BE2C (cell line): ENCODE data around the gene PFKFB4. TPM values are rescaled to one million over a fixed set of nuclear protein-coding genes. Genes with fewer than 3 reads are reported as not detected.

ENCODE experiments used
- DNase-seq: peaks from one replicate; pipeline ENCODE4 v3.0.0-alpha.2; 2020
- H3K27me3 ChIP-seq: fragments of 250-450 bp; sonication (Bioruptor Pico); 2 replicates; pipeline ENCODE4 v1.5.1; 2020; ENCODE audit warnings: mild to moderate bottlenecking
- H3K36me3 ChIP-seq: fragments of 250-450 bp; sonication (Bioruptor Pico); 2 replicates; pipeline ENCODE4 v1.5.1; 2020; ENCODE audit warnings: mild to moderate bottlenecking
- H3K4me1 ChIP-seq: fragments of 250-450 bp; sonication (Bioruptor Pico); 2 replicates; pipeline ENCODE4 v1.5.1; 2020
- H3K4me3 ChIP-seq: 2 replicates; pipeline ENCODE4 v1.5.1; 2011; ENCODE audit warnings: low read depth, low read length
- H3K9me3 ChIP-seq: fragments of 250-450 bp; sonication (Bioruptor Pico); 2 replicates; pipeline ENCODE4 v1.5.1; 2020
- polyA plus RNA-seq: library from polyadenylated mRNA; unstranded; fragments of >200 nt; gene quantifications from one replicate; pipeline ENCODE4 v1.2.1, GENCODE V29; 2012; ENCODE audit warnings: low read depth, missing spikeins; ENCODE audit not compliant: insufficient read length, insufficient read depth
- TF ChIP-seq, protein P1 (sequence below): IDR thresholded peaks from 2 replicates; pipeline ENCODE4 v1.5.1; 2012; ENCODE audit warnings: mild to moderate bottlenecking, low read depth, low read length

Gene PFKFB4
- polyA plus RNA-seq = 1.2 TPM

DNA sequence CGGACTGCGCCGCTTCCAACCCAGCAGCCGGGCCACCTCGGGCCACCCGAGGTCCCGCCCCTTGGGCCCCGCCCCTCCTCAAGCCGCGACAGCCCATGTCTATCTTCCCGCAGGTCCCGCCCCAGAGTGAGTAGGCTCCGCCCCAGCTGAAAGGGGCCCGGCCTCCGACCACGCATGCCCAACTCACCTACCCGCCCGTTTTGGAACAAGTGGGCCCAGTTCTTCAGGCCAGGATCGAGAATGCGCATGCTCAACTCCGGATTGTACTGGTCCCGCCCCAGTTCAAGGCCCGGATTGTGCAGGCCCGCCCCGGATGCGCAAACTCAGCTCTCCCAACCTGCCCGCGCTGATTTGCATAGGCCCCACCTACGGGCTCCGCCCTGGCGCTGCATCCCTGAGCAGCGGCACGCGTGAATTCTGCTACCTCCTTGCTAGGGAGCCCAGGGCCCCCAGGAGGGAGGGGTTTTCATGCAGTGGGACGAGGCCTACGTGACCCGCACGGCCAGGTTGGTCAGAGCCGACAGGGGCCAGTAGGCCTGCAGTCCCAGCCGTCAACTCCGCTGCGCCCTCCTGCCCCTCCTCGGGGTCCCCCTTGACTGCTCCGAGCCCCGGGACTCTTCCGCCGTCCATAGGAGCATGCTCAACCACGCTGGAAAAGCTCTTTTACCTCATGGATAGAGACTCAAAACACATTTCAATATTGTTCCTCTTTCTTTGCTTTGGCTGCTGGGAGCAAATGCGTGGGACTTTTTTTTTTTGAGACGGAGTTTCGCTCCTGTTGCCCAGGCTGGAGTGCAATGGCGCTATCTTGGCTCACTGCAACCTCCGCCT lies at the start of gene PFKFB4:
Gene PFKFB4, minus strand, starts transcription at position 8 of the 831 bp plus-strand sequence. CDS start 26 bp downstream, outside the sequence.
- Histone ChIP-seq H3K27me3 (no peaks in the 10 kb centered on the region), H3K4me3 (peak within 1 kb of the TSS; percentile 59), H3K36me3 (no peaks in the 10 kb centered on the region), H3K9me3 (no peaks in the 10 kb centered on the region), H3K4me1 (peaks cover 2% of the 10 kb centered on the region)
- TF ChIP-seq, protein P1, sequence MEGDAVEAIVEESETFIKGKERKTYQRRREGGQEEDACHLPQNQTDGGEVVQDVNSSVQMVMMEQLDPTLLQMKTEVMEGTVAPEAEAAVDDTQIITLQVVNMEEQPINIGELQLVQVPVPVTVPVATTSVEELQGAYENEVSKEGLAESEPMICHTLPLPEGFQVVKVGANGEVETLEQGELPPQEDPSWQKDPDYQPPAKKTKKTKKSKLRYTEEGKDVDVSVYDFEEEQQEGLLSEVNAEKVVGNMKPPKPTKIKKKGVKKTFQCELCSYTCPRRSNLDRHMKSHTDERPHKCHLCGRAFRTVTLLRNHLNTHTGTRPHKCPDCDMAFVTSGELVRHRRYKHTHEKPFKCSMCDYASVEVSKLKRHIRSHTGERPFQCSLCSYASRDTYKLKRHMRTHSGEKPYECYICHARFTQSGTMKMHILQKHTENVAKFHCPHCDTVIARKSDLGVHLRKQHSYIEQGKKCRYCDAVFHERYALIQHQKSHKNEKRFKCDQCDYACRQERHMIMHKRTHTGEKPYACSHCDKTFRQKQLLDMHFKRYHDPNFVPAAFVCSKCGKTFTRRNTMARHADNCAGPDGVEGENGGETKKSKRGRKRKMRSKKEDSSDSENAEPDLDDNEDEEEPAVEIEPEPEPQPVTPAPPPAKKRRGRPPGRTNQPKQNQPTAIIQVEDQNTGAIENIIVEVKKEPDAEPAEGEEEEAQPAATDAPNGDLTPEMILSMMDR = no peak
- DNase-seq = peak; percentile 96

DNA sequence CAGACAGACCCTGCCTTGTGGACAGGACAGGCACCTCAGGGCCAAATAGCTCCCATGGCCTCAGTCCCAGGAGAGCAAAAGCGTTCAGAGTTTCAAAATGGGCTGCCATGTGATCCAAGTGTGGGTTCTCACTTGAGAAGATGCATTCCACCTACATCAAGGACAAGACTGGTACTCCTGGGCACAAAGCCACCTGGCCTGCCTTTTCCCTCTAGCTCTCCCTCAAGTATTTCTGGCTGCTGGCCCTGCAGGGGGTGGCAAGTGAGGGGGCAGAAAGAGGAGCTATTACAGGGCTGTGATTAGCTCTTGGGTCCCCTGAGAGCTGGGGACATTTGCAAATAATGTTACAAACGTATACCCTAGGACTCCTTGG lies 45.0 kb upstream of the PFKFB4 start:
- no peak for DNase-seq
- no peaks in the 10 kb centered on the region for H3K27me3 ChIP-seq
- H3K4me1 ChIP-seq = no peaks in the 10 kb centered on the region
- no peak overlapping the region for H3K4me3 ChIP-seq
- H3K9me3 ChIP-seq = no peaks in the 10 kb centered on the region
- peaks cover 29% of the 10 kb centered on the region for H3K36me3 ChIP-seq
- TF ChIP-seq, protein P1 = no peak

DNA sequence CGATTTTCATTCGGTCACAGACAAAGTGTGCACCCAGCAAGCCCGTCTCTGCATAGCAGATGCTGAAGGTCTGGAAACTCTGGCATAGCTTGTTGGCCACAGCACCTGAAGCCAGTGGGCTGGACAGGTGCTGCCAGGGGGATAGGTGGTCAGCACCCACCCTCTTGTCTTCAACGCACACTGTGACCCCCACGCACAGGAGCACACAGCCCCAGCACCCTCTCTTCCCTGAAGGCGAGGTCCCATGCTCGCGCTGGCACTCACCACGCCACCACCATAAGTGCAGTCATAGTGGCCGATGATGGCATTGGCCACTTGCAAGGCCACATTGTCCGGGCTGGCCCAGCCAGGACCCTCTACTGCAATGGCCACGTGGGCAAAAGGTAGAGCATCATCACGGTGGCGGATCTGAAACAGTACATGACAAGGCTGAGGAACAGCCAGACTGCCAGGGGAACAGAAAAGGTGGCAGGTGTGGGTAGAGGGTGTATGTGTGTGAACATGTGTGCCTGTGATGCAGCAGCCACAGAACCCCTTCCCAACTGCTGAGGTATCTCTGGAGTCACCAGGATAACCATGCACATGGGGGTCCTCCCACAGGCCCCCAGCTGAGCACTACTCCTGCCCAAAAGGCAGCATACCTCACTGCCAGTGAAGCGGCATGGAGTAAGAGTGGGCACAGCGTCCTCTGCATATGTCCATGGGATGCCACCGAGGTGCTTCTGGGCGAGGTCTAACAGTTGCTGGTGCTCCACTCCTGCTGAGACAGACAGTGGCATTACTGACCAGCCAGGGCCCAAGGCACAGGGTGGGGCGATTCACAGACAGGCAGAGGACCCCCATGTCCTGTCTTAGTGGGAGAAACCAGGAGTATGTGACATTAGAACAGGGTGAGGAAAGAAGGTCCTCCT lies 44.4 kb upstream of the PFKFB4 start:
- no peak for DNase-seq
- H3K9me3 ChIP-seq = no peaks in the 10 kb centered on the region
- no peaks in the 10 kb centered on the region for H3K27me3 ChIP-seq
- TF ChIP-seq, protein P1 = no peak
- H3K4me3 ChIP-seq = no peak overlapping the region
- H3K36me3 ChIP-seq = peaks cover 29% of the 10 kb centered on the region
- no peaks in the 10 kb centered on the region; the same call in 1 of the 2 replicates for H3K4me1 ChIP-seq

DNA sequence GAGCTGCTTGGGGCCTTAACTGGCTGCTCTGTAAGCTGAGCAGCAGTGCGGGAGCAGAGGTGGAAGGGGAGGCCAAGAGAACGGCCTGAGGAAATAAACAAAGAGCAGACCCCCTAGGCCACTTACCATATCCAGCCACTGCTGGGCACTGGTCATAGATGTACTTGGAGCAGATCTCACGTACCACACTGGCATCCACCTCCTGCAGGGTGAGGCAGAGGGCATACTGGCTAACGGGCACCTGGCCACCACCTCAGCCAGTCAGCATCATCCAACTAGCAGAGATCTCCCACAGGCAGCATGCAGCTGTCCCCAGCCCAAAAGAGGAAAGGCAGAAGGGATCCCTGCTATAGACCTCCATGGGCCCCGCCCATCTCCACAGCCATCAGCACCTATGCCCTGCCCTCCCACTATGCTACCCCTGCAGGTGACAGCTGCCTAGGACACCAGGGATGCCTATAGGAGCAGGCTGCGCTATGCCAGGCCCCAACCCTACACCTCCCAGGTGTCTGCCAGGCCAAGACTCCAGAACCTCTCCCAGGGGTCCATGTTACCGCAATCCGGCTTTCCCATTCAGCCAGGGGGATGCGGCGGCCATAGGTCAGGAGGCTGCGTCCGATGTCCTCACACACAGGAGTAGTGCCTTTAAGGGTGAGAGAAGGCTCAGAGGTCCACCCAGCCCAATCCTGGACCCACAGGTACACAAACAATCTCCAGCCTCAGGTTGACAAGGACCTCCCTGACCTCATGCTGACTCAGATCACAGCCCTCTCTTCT lies 43.1 kb upstream of the PFKFB4 start:
- no peak overlapping the region for H3K4me3 ChIP-seq
- H3K4me1 ChIP-seq = no peaks in the 10 kb centered on the region; the same call in 1 of the 2 replicates
- peaks cover 17% of the 10 kb centered on the region for H3K36me3 ChIP-seq
- no peak for DNase-seq
- peaks cover 3% of the 10 kb centered on the region; the same call in 1 of the 2 replicates for H3K27me3 ChIP-seq
- TF ChIP-seq, protein P1 = no peak
- H3K9me3 ChIP-seq = no peaks in the 10 kb centered on the region

DNA sequence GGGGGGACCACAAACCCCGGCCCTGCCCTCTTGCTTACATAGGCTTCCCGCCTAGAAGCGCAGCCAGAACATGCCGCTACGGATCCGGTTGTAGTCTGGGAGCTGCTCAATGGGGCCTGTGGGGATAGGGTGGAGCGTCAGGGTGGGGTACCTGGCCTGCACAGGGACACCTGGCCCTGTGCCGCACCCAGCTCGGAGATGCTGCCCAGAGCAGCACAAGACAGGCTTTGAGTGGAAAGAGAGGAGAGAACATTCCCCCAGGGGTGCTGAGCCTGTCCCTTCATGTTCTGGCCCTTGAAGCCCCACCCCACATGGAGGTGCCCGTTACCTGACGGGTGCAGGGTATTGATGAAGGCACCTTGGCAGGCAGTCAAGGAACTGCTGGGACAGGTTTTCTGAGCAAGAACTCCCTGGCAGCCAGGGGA lies 42.5 kb upstream of the PFKFB4 start:
- Histone ChIP-seq H3K36me3 (peaks cover 16% of the 10 kb centered on the region), H3K9me3 (no peaks in the 10 kb centered on the region), H3K27me3 (peaks cover 3% of the 10 kb centered on the region; the same call in 1 of the 2 replicates), H3K4me3 (no peak overlapping the region), H3K4me1 (no peaks in the 10 kb centered on the region; the same call in 1 of the 2 replicates)
- TF ChIP-seq, protein P1 = no peak
- no peak for DNase-seq
